ENCODE data around the gene ZNF629. TPM values are rescaled to one million over a fixed set of nuclear protein-coding genes. Genes with fewer than 3 reads are reported as not detected.

Gene ZNF629
- total RNA-seq, 1 experiment from 2014 or later: 18.4 TPM

GRCh38 chr16:30757316-30757715 is 29.7 kb downstream of the ZNF629 start (continued):
- TF ChIP-seq CTCF (IDR thresholded peaks at IDR 0.05 in 2 of 3, conservative IDR thresholded peaks at IDR 0.05 in 1 of 3; ENCODE audit: borderline replicate concordance in 1 of 3, insufficient read depth in 1 of 3, low read depth in 2 of 3, low read length in 2 of 3) (no peak), EZH2phosphoT487 (IDR thresholded peaks at IDR 0.05; ENCODE audit: borderline replicate concordance) (no peak), SIN3A (IDR thresholded peaks at IDR 0.05; ENCODE audit: low read depth) (no peak), MAX (IDR thresholded peaks at IDR 0.05) (no peak), ATF3 (IDR thresholded peaks at IDR 0.05) (no peak), FOSL1 (IDR thresholded peaks at IDR 0.05; ENCODE audit: low read depth) (no peak)

- no peaks in the 10 kb centered on the region for H3K27me3 ChIP-seq (ENCODE audit: insufficient read depth, low read length)
- ATAC-seq (no peak), DNase-seq (ENCODE audit: low read depth, low spot score) (no peak)
- H3K4me2 ChIP-seq (ENCODE audit: low read length): no peak overlapping the region
- H4K20me1 ChIP-seq (ENCODE audit: insufficient read depth): no peaks in the 10 kb centered on the region
- peaks cover 8 to 12% of the 10 kb centered on the region in 2 experiments; a peak in 3 of 4 replicates for H3K4me1 ChIP-seq (ENCODE audit: control insufficient read depth in 1 of 2, insufficient read depth in 2 of 2, low read length in 2 of 2)
- H3K9me2 ChIP-seq (ENCODE audit: insufficient read depth): no peaks in the 10 kb centered on the region
- H3K9me3 ChIP-seq (ENCODE audit: control insufficient read depth in 1 of 2, insufficient read depth in 1 of 2, low read depth in 1 of 2, low read length in 2 of 2): no peaks in the 10 kb centered on the region
- peaks cover 5 to 10% of the 10 kb centered on the region in 2 experiments; a peak in 3 of 4 replicates for H3K36me3 ChIP-seq (ENCODE audit: control insufficient read depth in 1 of 2, insufficient read depth in 2 of 2, low read length in 2 of 2)
- H3K79me2 ChIP-seq (ENCODE audit: insufficient read depth, low read length): peaks cover 3% of the 10 kb centered on the region; the same call in 1 of the 2 replicates
- no peak overlapping the region for H2AFZ ChIP-seq (ENCODE audit: low read depth, low read length, poor library complexity, severe bottlenecking)
- H3K4me3 ChIP-seq (replicated peaks in 1 of 2; ENCODE audit: low read depth in 1 of 2, low read length in 2 of 2): no peak overlapping the region
- POLR2A ChIA-PET: no interaction called here
- intact Hi-C loops (cut with micrococcal nuclease): no loop called here
- CTCF ChIA-PET: no interaction called here
- RAD21 ChIA-PET (ENCODE audit: low non-redundant PET in 1 of 2, low total read pairs in 2 of 2, uncharacterized antibody in 2 of 2, unreplicated experiment in 2 of 2): no interaction called here
- no peak overlapping the region for H3K27ac ChIP-seq (ENCODE audit: low read depth, low read length)
- no peak overlapping the region for H3K9ac ChIP-seq (ENCODE audit: low read length)
- BruUV-seq (replicated peaks): no TSS peak
- TF ChIP-seq YY1 (IDR thresholded peaks at IDR 0.05; ENCODE audit: extremely low read depth, insufficient replicate concordance, low read depth, low read length) (no peak), CEBPB (IDR thresholded peaks at IDR 0.05; ENCODE audit: low read depth) (no peak), CTCF (IDR thresholded peaks at IDR 0.05 in 2 of 3, conservative IDR thresholded peaks at IDR 0.05 in 1 of 3; ENCODE audit: borderline replicate concordance in 1 of 3, insufficient read depth in 1 of 3, low read depth in 2 of 3, low read length in 2 of 3) (no peak), EZH2 (IDR thresholded peaks at IDR 0.05) (no peak), POLR2AphosphoS5 (IDR thresholded peaks at IDR 0.05; ENCODE audit: low read depth, low read length) (no peak), FOSL1 (IDR thresholded peaks at IDR 0.05; ENCODE audit: low read depth) (no peak), ATF3 (IDR thresholded peaks at IDR 0.05) (no peak), REST (IDR thresholded peaks at IDR 0.05; ENCODE audit: low read depth) (no peak), MAX (IDR thresholded peaks at IDR 0.05) (no peak), TCF7L2 (IDR thresholded peaks at IDR 0.05; ENCODE audit: borderline replicate concordance, extremely low read depth, insufficient read depth, insufficient read length) (no peak), EZH2phosphoT487 (IDR thresholded peaks at IDR 0.05; ENCODE audit: borderline replicate concordance) (no peak)
These were observed 30.3 kb downstream of the ZNF629 start for GRCh38 chr16:30756781-30757100.
